ENCODE measurements around the gene PUDP.
"Not testable (repeated sequence)": the region's sequence is repeated elsewhere in the genome, so short reads cannot be mapped to it uniquely, and the experiment has no call there.

The PUDP gene

GRCh38 chrX:7072856-7073255 is 75.1 kb downstream of the PUDP start:
- no peak for DNase-seq

GRCh38 chrX:7071390-7071789 is 76.6 kb downstream of the PUDP start:
- DNase-seq: no peak

- DNase-seq: no peak
Measured at GRCh38 chrX:7069556-7069955, 78.4 kb downstream of the PUDP start.

GRCh38 chrX:7068939-7069367 is 79.0 kb downstream of the PUDP start:
- no peak for DNase-seq

GRCh38 chrX:7067256-7067655 is 80.7 kb downstream of the PUDP start:
- DNase-seq: no peak

GRCh38 chrX:7065473-7065872 is 82.5 kb downstream of the PUDP start:
- no peak for DNase-seq

GRCh38 chrX:7062903-7063302 is 85.0 kb downstream of the PUDP start:
- DNase-seq: no peak

- no peak for DNase-seq
Measured at GRCh38 chrX:7062276-7062675, 85.7 kb downstream of the PUDP start.

- DNase-seq: no peak
Measured at GRCh38 chrX:7061429-7061828, 86.5 kb downstream of the PUDP start.

GRCh38 chrX:7060444-7060843 is 87.5 kb downstream of the PUDP start:
- DNase-seq: no peak

GRCh38 chrX:7059859-7060258 is 88.1 kb downstream of the PUDP start:
- DNase-seq: no peak

GRCh38 chrX:7059214-7059838 is 88.6 kb downstream of the PUDP start:
- no peak for DNase-seq

GRCh38 chrX:7055386-7056137 is 92.4 kb downstream of the PUDP start:
- DNase-seq: no peak

GRCh38 chrX:7054219-7055216 is 93.4 kb downstream of the PUDP start:
- DNase-seq: no peak

- DNase-seq: no peak
Measured at GRCh38 chrX:7052541-7052940, 95.4 kb downstream of the PUDP start.

- DNase-seq: no peak
Measured at GRCh38 chrX:7050271-7050670, 97.7 kb downstream of the PUDP start.

- no peak for DNase-seq
Measured at GRCh38 chrX:7047951-7048350, 100.0 kb downstream of the PUDP start.

GRCh38 chrX:7045238-7045955 is 102.6 kb downstream of the PUDP start:
- no peak for DNase-seq

GRCh38 chrX:7043796-7044433 is 104.0 kb downstream of the PUDP start:
- not testable (repeated sequence) for DNase-seq

GRCh38 chrX:7028246-7028645 is 119.7 kb downstream of the PUDP start:
- DNase-seq: no peak

GRCh38 chrX:7027071-7027470 is 120.9 kb downstream of the PUDP start:
- DNase-seq: no peak

GRCh38 chrX:7026365-7026764 is 121.6 kb downstream of the PUDP start:
- not testable (repeated sequence) for DNase-seq

All from bone marrow (tissue), 2 donors.